Measurements from ENCODE around the gene HK1. TPM values are rescaled to one million over a fixed set of nuclear protein-coding genes. Genes with fewer than 3 reads are reported as not detected.

HK1 gene
- total and polyA plus RNA-seq, 4 donors, result 1.8 to 166 (median 7.4) TPM

- 89% methylated on average over 3 of the region's 3 CpGs for WGBS
- no peak for DNase-seq (ENCODE audit: low spot score)
- TF ChIP-seq RXRA (IDR thresholded peaks at IDR 0.05) (no peak), JUND (IDR thresholded peaks at IDR 0.05) (no peak), NR2F2 (IDR thresholded peaks at IDR 0.05) (no peak), RAD21 (IDR thresholded peaks at IDR 0.05) (no peak), MAX (IDR thresholded peaks at IDR 0.05) (no peak), TAF1 (conservative IDR thresholded peaks at IDR 0.05) (no peak), FOXA2 (IDR thresholded peaks at IDR 0.05) (no peak), EGR1 (IDR thresholded peaks at IDR 0.05; ENCODE audit: low read depth in 2 of 2) (no peak), HNF4G (IDR thresholded peaks at IDR 0.05) (no peak), YY1 (IDR thresholded peaks at IDR 0.05) (no peak), ATF3 (IDR thresholded peaks at IDR 0.05) (no peak), GABPA (IDR thresholded peaks at IDR 0.05 in 1 of 2, conservative IDR thresholded peaks at IDR 0.05 in 1 of 2) (no peak), REST (IDR thresholded peaks at IDR 0.05) (no peak), ZBTB33 (IDR thresholded peaks at IDR 0.05) (no peak), SP1 (IDR thresholded peaks at IDR 0.05) (no peak), CTCF (IDR thresholded peaks at IDR 0.05; ENCODE audit: low read depth, low read length, missing input control) (no peak)
Measured at GRCh38 chr10:69259547-69260243, 18.6 kb upstream of the HK1 start.

More at GRCh38 chr10:69259547-69260243, 18.6 kb upstream of the HK1 start:
- Histone ChIP-seq H3K27ac (ENCODE audit: low read depth in 1 of 2, low read length in 2 of 2) (no peak overlapping the region), H3K27me3 (ENCODE audit: control insufficient read depth in 4 of 4, insufficient read depth in 4 of 4, low read length in 3 of 4) (no peaks in the 10 kb centered on the region), H3K36me3 (ENCODE audit: control insufficient read depth in 4 of 4, insufficient read depth in 3 of 4, low read depth in 1 of 4, low read length in 3 of 4) (no peaks in the 10 kb centered on the region), H3K9me3 (ENCODE audit: control insufficient read depth in 4 of 4, low read length in 3 of 4) (no peaks in the 10 kb centered on the region), H3K4me1 (ENCODE audit: control insufficient read depth in 4 of 4, insufficient read depth in 4 of 4, low read length in 3 of 4) (no peaks in the 10 kb centered on the region), H3K9ac (ENCODE audit: low read depth in 1 of 2, low read length in 2 of 2) (no peak overlapping the region), H3K4me3 (ENCODE audit: low read depth in 1 of 3, low read length in 3 of 3) (no peak overlapping the region)

Measured in liver (tissue), 9 donors.